Myocyte (in vitro differentiated cells): Measurements from ENCODE around the gene GNB3. TPM values are rescaled to one million over a fixed set of nuclear protein-coding genes. Genes with fewer than 3 reads are reported as not detected.

ENCODE experiments used
- DNase-seq: peaks from one replicate; pipeline ENCODE4 v3.0.0-alpha.2; 2012; ENCODE audit warnings: low read depth
- polyA plus RNA-seq: library from polyadenylated mRNA; unstranded; fragments of >200 nt; gene quantifications from one replicate; pipeline ENCODE4 v1.2.1, GENCODE V29; 2012; ENCODE audit warnings: missing spikeins
- total RNA-seq: library from RNA; depleted of rRNA; stranded (reverse); fragments of >200 nt; gene quantifications from 2 replicates; pipeline ENCODE4 v1.2.3, GENCODE V29; 2014

Gene GNB3
- 1.7 and 2.0 TPM in 2 replicates for total RNA-seq
- 3.5 TPM for polyA plus RNA-seq

- peak; percentile 30 for DNase-seq
Measured at GRCh38 chr12:6840761-6841515, at the start of gene GNB3. GNB3 (plus strand) TSS chr12:6840925; CDS start chr12:6841288, 363 bp downstream.

GRCh38 chr12:6791931-6792520 is 48.7 kb upstream of the GNB3 start:
- no peak for DNase-seq

GRCh38 chr12:6792522-6793201 is 48.1 kb upstream of the GNB3 start:
- DNase-seq = no peak

GRCh38 chr12:6795088-6795487 is 45.6 kb upstream of the GNB3 start:
- no peak for DNase-seq

- no peak for DNase-seq
Measured at GRCh38 chr12:6796576-6796975, 44.1 kb upstream of the GNB3 start.

GRCh38 chr12:6799147-6799546 is 41.6 kb upstream of the GNB3 start:
- DNase-seq = no peak

GRCh38 chr12:6807170-6807569 is 33.6 kb upstream of the GNB3 start:
- DNase-seq = no peak

- DNase-seq = no peak
Measured at GRCh38 chr12:6809056-6809455, 31.7 kb upstream of the GNB3 start.

GRCh38 chr12:6810758-6811157 is 30.0 kb upstream of the GNB3 start:
- DNase-seq = no peak

GRCh38 chr12:6813363-6813762 is 27.4 kb upstream of the GNB3 start:
- DNase-seq = no peak

GRCh38 chr12:6816598-6816997 is 24.1 kb upstream of the GNB3 start:
- DNase-seq = no peak

- DNase-seq = no peak
Measured at GRCh38 chr12:6817098-6817497, 23.6 kb upstream of the GNB3 start.

GRCh38 chr12:6817662-6818157 is 23.0 kb upstream of the GNB3 start:
- DNase-seq = no peak

GRCh38 chr12:6818222-6818621 is 22.5 kb upstream of the GNB3 start:
- DNase-seq = no peak

GRCh38 chr12:6818645-6819044 is 22.1 kb upstream of the GNB3 start:
- DNase-seq = no peak

- no peak for DNase-seq
Measured at GRCh38 chr12:6819106-6820030, 21.4 kb upstream of the GNB3 start.

GRCh38 chr12:6820166-6820565 is 20.6 kb upstream of the GNB3 start:
- no peak for DNase-seq

- DNase-seq = peak; percentile 42
Measured at GRCh38 chr12:6821591-6822425, 18.9 kb upstream of the GNB3 start, which contains the start of gene GPR162. GPR162 (plus strand) TSS chr12:6821821; CDS start chr12:6823899, 2,078 bp downstream.

GRCh38 chr12:6822426-6823135 is 18.1 kb upstream of the GNB3 start:
- no peak for DNase-seq
